SK-N-MC (cell line): ENCODE results near the gene PGAP1.
"Not testable (repeated sequence)": the region's sequence is repeated elsewhere in the genome, so short reads cannot be mapped to it uniquely, and the experiment has no call there.

ENCODE experiments used
- EZH2 ChIP-seq: fragments of 200-600 bp; sonication (generic); IDR thresholded peaks from one replicate; pipeline ENCODE4 v1.6.1; 2017; ENCODE audit warnings: antibody characterized with exemption
- POLR2AphosphoS5 ChIP-seq: IDR thresholded peaks from 2 replicates; pipeline ENCODE4 v1.6.1; 2012; ENCODE audit warnings: mild to moderate bottlenecking, low read depth, low read length, borderline replicate concordance

DNA sequence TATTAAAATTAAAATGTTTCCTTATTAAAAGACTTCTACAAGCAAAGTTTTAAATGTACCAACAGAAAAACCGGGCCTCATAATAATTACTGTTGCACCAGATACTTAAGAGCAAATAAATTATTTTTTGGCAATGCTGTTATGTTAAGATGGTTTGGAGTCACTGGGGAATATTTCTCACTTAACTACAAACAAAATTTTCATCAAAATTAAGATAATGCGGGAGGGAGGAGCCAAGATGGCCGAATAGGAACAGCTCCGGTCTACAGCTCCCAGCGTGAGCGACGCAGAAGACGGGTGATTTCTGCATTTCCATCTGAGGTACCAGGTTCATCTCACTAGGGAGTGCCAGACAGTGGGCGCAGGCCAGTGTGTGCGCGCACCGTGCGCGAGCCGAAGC is 21.1 kb downstream of the PGAP1 start:
- not testable (repeated sequence) for TF ChIP-seq POLR2AphosphoS5, EZH2
